Prostate gland (tissue), 2 donors: ENCODE results near the gene SYT11.
"Not testable (repeated sequence)": the region's sequence is repeated elsewhere in the genome, so short reads cannot be mapped to it uniquely, and the experiment has no call there.

Source experiments
- POLR2A ChIP-seq: fragments of 450-650 bp; IDR thresholded peaks from one replicate; pipeline ENCODE4 v1.6.1; 2016; ENCODE audit warnings: antibody characterized with exemption, mild to moderate bottlenecking
- POLR2AphosphoS5 ChIP-seq: sonication (generic); formaldehyde crosslinking; IDR thresholded peaks from one replicate; pipeline ENCODE4 v1.6.1; 2017; ENCODE audit warnings: antibody characterized with exemption
- TF ChIP-seq, protein P1 (sequence below), 4 experiments: fragments of 200-600 bp in 2 of 4; fragments of 450-650 bp in 2 of 4; sonication (generic) in 2 of 4; IDR thresholded peaks; 1 replicate in 3 of 4; 2 replicates in 1 of 4; pipeline ENCODE4 v1.5.1; 2016 to 2019; ENCODE audit warnings: antibody characterized with exemption in 4 of 4, mild to moderate bottlenecking in 2 of 4, moderate library complexity in 2 of 4

- TF ChIP-seq POLR2A, POLR2AphosphoS5: not testable (repeated sequence)
- TF ChIP-seq, protein P1, sequence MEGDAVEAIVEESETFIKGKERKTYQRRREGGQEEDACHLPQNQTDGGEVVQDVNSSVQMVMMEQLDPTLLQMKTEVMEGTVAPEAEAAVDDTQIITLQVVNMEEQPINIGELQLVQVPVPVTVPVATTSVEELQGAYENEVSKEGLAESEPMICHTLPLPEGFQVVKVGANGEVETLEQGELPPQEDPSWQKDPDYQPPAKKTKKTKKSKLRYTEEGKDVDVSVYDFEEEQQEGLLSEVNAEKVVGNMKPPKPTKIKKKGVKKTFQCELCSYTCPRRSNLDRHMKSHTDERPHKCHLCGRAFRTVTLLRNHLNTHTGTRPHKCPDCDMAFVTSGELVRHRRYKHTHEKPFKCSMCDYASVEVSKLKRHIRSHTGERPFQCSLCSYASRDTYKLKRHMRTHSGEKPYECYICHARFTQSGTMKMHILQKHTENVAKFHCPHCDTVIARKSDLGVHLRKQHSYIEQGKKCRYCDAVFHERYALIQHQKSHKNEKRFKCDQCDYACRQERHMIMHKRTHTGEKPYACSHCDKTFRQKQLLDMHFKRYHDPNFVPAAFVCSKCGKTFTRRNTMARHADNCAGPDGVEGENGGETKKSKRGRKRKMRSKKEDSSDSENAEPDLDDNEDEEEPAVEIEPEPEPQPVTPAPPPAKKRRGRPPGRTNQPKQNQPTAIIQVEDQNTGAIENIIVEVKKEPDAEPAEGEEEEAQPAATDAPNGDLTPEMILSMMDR (IDR thresholded peaks at IDR 0.05): not testable (repeated sequence)
Observed at GRCh38 chr1:155895617-155896016, 36.2 kb downstream of the SYT11 start.
